HCT116 (cell line): Measurements from ENCODE around the gene DPRX. TPM values are rescaled to one million over a fixed set of nuclear protein-coding genes. Genes with fewer than 3 reads are reported as not detected.

Experiments
- ATAC-seq: fragments of 200-7000 bp; cut with Tn5 transposase; 2 replicates; pipeline ENCODE4 v1.9.1; 2020; ENCODE audit warnings: mild to moderate bottlenecking, moderate library complexity
- BruUV-seq: library from RNA; stranded (reverse); fragments of 400-500 nt; replicated peaks from 2 replicates; lab custom pipeline; 2021; lab: Mats Ljungman, UMichigan
- CTCF ChIA-PET: fragments of 300-600 bp; sonication (Branson Sonifier 250); formaldehyde crosslinking; loops from one replicate; lab custom pipeline; 2021; ENCODE audit warnings: antibody characterized with exemption; lab: Charles Lee
- POLR2A ChIA-PET: fragments of 300-600, 350-600 bp; sonication (Branson Sonifier 250); formaldehyde crosslinking; loops from one replicate; lab custom pipeline; 2021; ENCODE audit warnings: antibody characterized with exemption; lab: Charles Lee
- RAD21 ChIA-PET, 2 experiments: fragments of 300-600 bp; sonication (Branson Sonifier 250); formaldehyde crosslinking; loops; one replicate each; lab custom pipeline; 2023; ENCODE audit warnings: low total read pairs in 2 of 2; ENCODE audit not compliant: uncharacterized antibody in 2 of 2, unreplicated experiment in 2 of 2, low non-redundant PET in 1 of 2; lab: Charles Lee
- DNase-seq: peaks from one replicate; pipeline ENCODE4 v3.0.0-alpha.2; 2010; ENCODE audit warnings: low read depth, low spot score
- H2AFZ ChIP-seq: fragments of 200-600 bp; shearing (Covaris generic), sonication (generic); 2 replicates; pipeline ENCODE4 v1.6.1; 2017; ENCODE audit warnings: low read depth, mixed run types, mixed read lengths, antibody characterized with exemption, low read length; ENCODE audit not compliant: poor library complexity, severe bottlenecking
- H3K27ac ChIP-seq: 2 replicates; pipeline ENCODE4 v1.5.1; 2012; ENCODE audit warnings: low read depth, low read length
- H3K27me3 ChIP-seq: fragments of 200-600 bp; sonication (generic); 2 replicates; pipeline ENCODE4 v1.6.1; 2016; ENCODE audit warnings: mixed run types, low read length, mixed read lengths; ENCODE audit not compliant: insufficient read depth
- H3K36me3 ChIP-seq, 2 experiments: fragments of 200-500 bp in 1 of 2; fragments of 200-600 bp in 1 of 2; sonication (Bioruptor generic) in 1 of 2; sonication (generic) in 1 of 2; 2 replicates each; pipeline versions ENCODE4 v1.5.1 to v1.6.1; 2014 to 2016; ENCODE audit warnings: low read length in 2 of 2, inconsistent platforms in 1 of 2, mixed read lengths in 1 of 2, mixed run types in 1 of 2; ENCODE audit not compliant: insufficient read depth in 2 of 2, control insufficient read depth in 1 of 2
- H3K4me1 ChIP-seq, 2 experiments: fragments of 200-600 bp in 1 of 2; sonication (generic) in 1 of 2; 2 replicates each; pipeline versions ENCODE4 v1.5.1 to v1.6.1; 2012 to 2017; ENCODE audit warnings: low read length in 2 of 2, inconsistent platforms in 1 of 2, mild to moderate bottlenecking in 1 of 2, mixed read lengths in 1 of 2, mixed run types in 1 of 2, moderate library complexity in 1 of 2; ENCODE audit not compliant: insufficient read depth in 2 of 2, control insufficient read depth in 1 of 2
- H3K4me2 ChIP-seq: fragments of 200-600 bp; sonication (generic); 2 replicates; pipeline ENCODE4 v1.6.1; 2017; ENCODE audit warnings: mixed run types, low read length, mixed read lengths
- H3K4me3 ChIP-seq, 2 experiments: fragments of 200-600 bp in 1 of 2; sonication (generic) in 1 of 2; replicated peaks in 1 of 2; 2 replicates each; pipeline ENCODE4 v1.5.1; 2011 to 2016; ENCODE audit warnings: low read length in 2 of 2, control low read depth in 1 of 2, low read depth in 1 of 2, mild to moderate bottlenecking in 1 of 2, mixed read lengths in 1 of 2, mixed run types in 1 of 2
- H3K79me2 ChIP-seq: fragments of 200-600 bp; sonication (generic); 2 replicates; pipeline ENCODE4 v1.6.1; 2017; ENCODE audit warnings: mild to moderate bottlenecking, mixed run types, low read length, moderate library complexity, mixed read lengths; ENCODE audit not compliant: insufficient read depth
- H3K9ac ChIP-seq: fragments of 200-600 bp; sonication (generic); 2 replicates; pipeline ENCODE4 v1.6.1; 2016; ENCODE audit warnings: low read length, mixed read lengths
- H3K9me2 ChIP-seq: fragments of 200-600 bp; sonication (generic), shearing (Covaris generic); 2 replicates; pipeline ENCODE4 v1.6.1; 2017; ENCODE audit warnings: mixed run types, mild to moderate bottlenecking, moderate library complexity; ENCODE audit not compliant: insufficient read depth
- H3K9me3 ChIP-seq, 2 experiments: fragments of 200-500 bp in 1 of 2; fragments of 200-600 bp in 1 of 2; sonication (Bioruptor generic) in 1 of 2; sonication (generic) in 1 of 2; 2 replicates each; pipeline ENCODE4 v1.6.1; 2014 to 2017; ENCODE audit warnings: low read length in 2 of 2, mixed read lengths in 2 of 2, inconsistent platforms in 1 of 2, low read depth in 1 of 2, mild to moderate bottlenecking in 1 of 2, mixed run types in 1 of 2, moderate library complexity in 1 of 2; ENCODE audit not compliant: control insufficient read depth in 1 of 2, insufficient read depth in 1 of 2
- H4K20me1 ChIP-seq: fragments of 200-600 bp; sonication (generic), shearing (Covaris generic); 2 replicates; pipeline ENCODE4 v1.6.1; 2017; ENCODE audit warnings: mixed run types, mild to moderate bottlenecking, moderate library complexity; ENCODE audit not compliant: insufficient read depth
- CBX3 ChIP-seq: IDR thresholded peaks from 2 replicates; pipeline ENCODE4 v1.6.1; 2012; ENCODE audit warnings: low read depth
- EGR1 ChIP-seq: IDR thresholded peaks from 2 replicates; pipeline ENCODE4 v1.6.1; 2012; ENCODE audit warnings: low read depth
- EZH2 ChIP-seq: fragments of 200-600 bp; sonication (generic); IDR thresholded peaks from 2 replicates; pipeline ENCODE4 v1.6.1; 2017; ENCODE audit warnings: antibody characterized with exemption, mixed run types
- EZH2phosphoT487 ChIP-seq: fragments of 200-600 bp; IDR thresholded peaks from 2 replicates; pipeline ENCODE4 v1.6.1; 2018; ENCODE audit warnings: antibody characterized with exemption, borderline replicate concordance
- FOSL1 ChIP-seq: IDR thresholded peaks from 2 replicates; pipeline ENCODE4 v1.6.1; 2012; ENCODE audit warnings: low read depth
- JUND ChIP-seq: IDR thresholded peaks from 2 replicates; pipeline ENCODE4 v1.6.1; 2012
- POLR2A ChIP-seq: IDR thresholded peaks from 2 replicates; pipeline ENCODE4 v1.7.0; 2011; ENCODE audit warnings: borderline replicate concordance; ENCODE audit not compliant: insufficient read depth, insufficient read length; ENCODE audit errors: extremely low read depth
- POLR2AphosphoS5 ChIP-seq: IDR thresholded peaks from 2 replicates; pipeline ENCODE4 v1.6.1; 2011; ENCODE audit warnings: mild to moderate bottlenecking, low read depth, low read length, moderate library complexity
- RAD21 ChIP-seq: IDR thresholded peaks from 2 replicates; pipeline ENCODE4 v1.6.1; 2012; ENCODE audit warnings: low read depth, mild to moderate bottlenecking
- SIN3A ChIP-seq: IDR thresholded peaks from 2 replicates; pipeline ENCODE4 v1.6.1; 2012; ENCODE audit warnings: low read depth
- SP1 ChIP-seq: IDR thresholded peaks from 2 replicates; pipeline ENCODE4 v1.6.1; 2012; ENCODE audit warnings: low read depth
- SRF ChIP-seq: IDR thresholded peaks from 2 replicates; pipeline ENCODE4 v1.6.1; 2012; ENCODE audit warnings: low read depth
- TCF7L2 ChIP-seq: IDR thresholded peaks from 2 replicates; pipeline ENCODE4 v1.7.0; 2011; ENCODE audit warnings: borderline replicate concordance, inconsistent platforms; ENCODE audit not compliant: insufficient read depth, insufficient read length; ENCODE audit errors: extremely low read depth
- ZFX ChIP-seq: fragments of 450-650 bp; IDR thresholded peaks from 2 replicates; pipeline ENCODE4 v1.6.1; 2017
- ZNF274 ChIP-seq: fragments of 200-500 bp; sonication (Bioruptor generic); IDR thresholded peaks from 2 replicates; pipeline ENCODE4 v1.6.1; 2014; ENCODE audit warnings: mild to moderate bottlenecking, low read depth, low read length, inconsistent platforms
- intact Hi-C: fragments of 100-400 bp; cut with micrococcal nuclease; formaldehyde crosslinking; loops from 2 replicates; pipeline ENCODE4 v1.10.0; 2022
- total RNA-seq: library from RNA; stranded (reverse); gene quantifications from one replicate; pipeline ENCODE4 v1.2.1, GENCODE V29; 2021; ENCODE audit not compliant: unreplicated experiment
- TF ChIP-seq, protein P1 (sequence below): IDR thresholded peaks from 2 replicates; pipeline ENCODE4 v1.6.1; 2011; ENCODE audit warnings: mild to moderate bottlenecking, low read length, moderate library complexity; ENCODE audit not compliant: insufficient replicate concordance; ENCODE audit errors: extremely low read depth
- TF ChIP-seq, protein P2 (sequence below): IDR thresholded peaks from 2 replicates; pipeline ENCODE4 v1.6.1; 2012

DPRX gene
- total RNA-seq, 1 experiment from 2014 or later = not detected

DNA sequence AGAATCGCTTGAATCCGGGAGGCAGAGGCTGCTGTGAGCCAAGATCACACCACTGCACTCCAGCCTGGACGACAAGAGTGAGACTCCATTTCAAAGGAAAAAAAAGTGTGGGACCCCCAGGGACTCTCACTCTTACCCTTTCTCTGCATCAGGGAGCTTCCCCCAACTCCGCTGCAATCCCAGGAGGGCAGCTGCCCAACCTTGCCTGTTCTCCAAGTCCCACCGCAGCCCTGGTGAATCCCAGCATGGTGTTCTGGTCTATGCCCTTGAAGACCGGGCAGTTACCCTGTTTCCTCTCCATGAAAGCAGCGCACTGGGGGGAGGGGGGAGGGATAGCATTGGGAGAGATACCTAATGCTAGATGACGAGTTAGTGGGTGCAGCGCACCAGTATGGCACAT, 35.7 kb upstream of the DPRX start:
- no peak overlapping the region for H3K9ac ChIP-seq
- no peaks in the 10 kb centered on the region for H3K27me3 ChIP-seq
- no peaks in the 10 kb centered on the region for H3K79me2 ChIP-seq
- BruUV-seq = no TSS peak
- H3K36me3 ChIP-seq = no peaks in the 10 kb centered on the region
- H2AFZ ChIP-seq = no peak overlapping the region
- ChIA-PET POLR2A (no interaction called here), RAD21 (no interaction called here), CTCF (no interaction called here)
- ATAC-seq (no peak), DNase-seq (no peak)
- peaks cover 0 to 17% of the 10 kb centered on the region in 2 experiments; a peak in 2 of 4 replicates for H3K9me3 ChIP-seq
- intact Hi-C loops = no loop called here
- no peaks in the 10 kb centered on the region for H3K9me2 ChIP-seq
- H3K4me2 ChIP-seq = no peak overlapping the region
- no peak overlapping the region for H3K4me3 ChIP-seq
- no peak overlapping the region for H3K27ac ChIP-seq
- TF ChIP-seq FOSL1 (no peak), JUND (no peak), EZH2phosphoT487 (no peak), ZNF274 (no peak), EZH2 (no peak), ZFX (no peak), SRF (no peak), SP1 (no peak), TCF7L2 (no peak), EGR1 (no peak), POLR2A (no peak), POLR2AphosphoS5 (no peak), SIN3A (no peak), CBX3 (no peak), RAD21 (no peak)
- TF ChIP-seq, protein P1, sequence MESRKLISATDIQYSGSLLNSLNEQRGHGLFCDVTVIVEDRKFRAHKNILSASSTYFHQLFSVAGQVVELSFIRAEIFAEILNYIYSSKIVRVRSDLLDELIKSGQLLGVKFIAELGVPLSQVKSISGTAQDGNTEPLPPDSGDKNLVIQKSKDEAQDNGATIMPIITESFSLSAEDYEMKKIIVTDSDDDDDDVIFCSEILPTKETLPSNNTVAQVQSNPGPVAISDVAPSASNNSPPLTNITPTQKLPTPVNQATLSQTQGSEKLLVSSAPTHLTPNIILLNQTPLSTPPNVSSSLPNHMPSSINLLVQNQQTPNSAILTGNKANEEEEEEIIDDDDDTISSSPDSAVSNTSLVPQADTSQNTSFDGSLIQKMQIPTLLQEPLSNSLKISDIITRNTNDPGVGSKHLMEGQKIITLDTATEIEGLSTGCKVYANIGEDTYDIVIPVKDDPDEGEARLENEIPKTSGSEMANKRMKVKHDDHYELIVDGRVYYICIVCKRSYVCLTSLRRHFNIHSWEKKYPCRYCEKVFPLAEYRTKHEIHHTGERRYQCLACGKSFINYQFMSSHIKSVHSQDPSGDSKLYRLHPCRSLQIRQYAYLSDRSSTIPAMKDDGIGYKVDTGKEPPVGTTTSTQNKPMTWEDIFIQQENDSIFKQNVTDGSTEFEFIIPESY = no peak
- TF ChIP-seq, protein P2, sequence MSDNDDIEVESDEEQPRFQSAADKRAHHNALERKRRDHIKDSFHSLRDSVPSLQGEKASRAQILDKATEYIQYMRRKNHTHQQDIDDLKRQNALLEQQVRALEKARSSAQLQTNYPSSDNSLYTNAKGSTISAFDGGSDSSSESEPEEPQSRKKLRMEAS = no peak
- H3K4me1 ChIP-seq = no peaks in the 10 kb centered on the region
- no peaks in the 10 kb centered on the region for H4K20me1 ChIP-seq
